ENCODE data around the gene GMEB2.
"Not testable (repeated sequence)": the region's sequence is repeated elsewhere in the genome, so short reads cannot be mapped to it uniquely, and the experiment has no call there.

The GMEB2 gene

GRCh38 chr20:63622096-63622495 is 4.8 kb downstream of the GMEB2 start:
- H3K4me1 Mint-ChIP-seq = peaks cover 27% of the 10 kb centered on the region
- ATAC-seq (ENCODE audit: low read depth) (no peak), DNase-seq (ENCODE audit: low spot score in 2 of 2) (no peak)
- H3K36me3 Mint-ChIP-seq = peaks cover 10% of the 10 kb centered on the region
- H3K4me3 Mint-ChIP-seq = no peak overlapping the region
- H3K9me3 Mint-ChIP-seq = no peaks in the 10 kb centered on the region
- no peaks in the 10 kb centered on the region for H3K27me3 Mint-ChIP-seq
- H3K27ac Mint-ChIP-seq = no peak overlapping the region

DNA sequence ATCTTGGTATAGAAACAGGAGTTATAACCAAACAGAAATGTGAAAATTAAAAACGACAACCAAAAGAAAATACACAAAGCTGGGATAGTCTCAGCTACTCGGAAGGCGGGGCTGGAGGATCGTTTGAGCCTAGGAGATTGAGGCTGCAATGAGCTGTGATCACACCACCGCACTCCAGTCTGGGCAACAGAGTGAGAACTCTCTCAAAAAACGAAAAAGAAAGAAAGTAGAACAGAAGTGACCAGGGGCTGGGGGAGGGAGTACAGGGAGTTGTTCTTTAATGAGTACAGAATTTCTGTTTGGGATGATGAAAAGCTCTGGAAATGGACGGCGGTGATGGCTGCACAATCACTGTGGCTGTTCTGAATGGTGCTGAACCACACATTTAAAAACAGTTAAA is 5.9 kb downstream of the GMEB2 start:
- Mint-ChIP-seq H3K27me3 (no peaks in the 10 kb centered on the region), H3K36me3 (peaks cover 12% of the 10 kb centered on the region), H3K27ac (peak overlapping the region; percentile 11), H3K4me3 (no peak overlapping the region), H3K4me1 (peaks cover 27% of the 10 kb centered on the region), H3K9me3 (no peaks in the 10 kb centered on the region)
- no peak for DNase-seq (ENCODE audit: low spot score in 2 of 2)
- ATAC-seq (ENCODE audit: low read depth) = no peak

GRCh38 chr20:63619505-63619904 is 7.4 kb downstream of the GMEB2 start:
- ATAC-seq (ENCODE audit: low read depth) (no peak), DNase-seq (ENCODE audit: low spot score in 2 of 2) (no peak)
- no peak overlapping the region for H3K4me3 Mint-ChIP-seq
- no peaks in the 10 kb centered on the region for H3K27me3 Mint-ChIP-seq
- H3K9me3 Mint-ChIP-seq = no peaks in the 10 kb centered on the region
- peaks cover 18% of the 10 kb centered on the region for H3K36me3 Mint-ChIP-seq
- H3K4me1 Mint-ChIP-seq = peaks cover 26% of the 10 kb centered on the region
- no peak overlapping the region for H3K27ac Mint-ChIP-seq

GRCh38 chr20:63619086-63619485 is 7.8 kb downstream of the GMEB2 start:
- Mint-ChIP-seq H3K27ac (no peak overlapping the region), H3K4me3 (no peak overlapping the region), H3K4me1 (peaks cover 24% of the 10 kb centered on the region), H3K9me3 (no peaks in the 10 kb centered on the region), H3K36me3 (peaks cover 18% of the 10 kb centered on the region), H3K27me3 (no peaks in the 10 kb centered on the region)
- no peak for ATAC-seq (ENCODE audit: low read depth)
- DNase-seq (ENCODE audit: low spot score in 2 of 2) = no peak

DNA sequence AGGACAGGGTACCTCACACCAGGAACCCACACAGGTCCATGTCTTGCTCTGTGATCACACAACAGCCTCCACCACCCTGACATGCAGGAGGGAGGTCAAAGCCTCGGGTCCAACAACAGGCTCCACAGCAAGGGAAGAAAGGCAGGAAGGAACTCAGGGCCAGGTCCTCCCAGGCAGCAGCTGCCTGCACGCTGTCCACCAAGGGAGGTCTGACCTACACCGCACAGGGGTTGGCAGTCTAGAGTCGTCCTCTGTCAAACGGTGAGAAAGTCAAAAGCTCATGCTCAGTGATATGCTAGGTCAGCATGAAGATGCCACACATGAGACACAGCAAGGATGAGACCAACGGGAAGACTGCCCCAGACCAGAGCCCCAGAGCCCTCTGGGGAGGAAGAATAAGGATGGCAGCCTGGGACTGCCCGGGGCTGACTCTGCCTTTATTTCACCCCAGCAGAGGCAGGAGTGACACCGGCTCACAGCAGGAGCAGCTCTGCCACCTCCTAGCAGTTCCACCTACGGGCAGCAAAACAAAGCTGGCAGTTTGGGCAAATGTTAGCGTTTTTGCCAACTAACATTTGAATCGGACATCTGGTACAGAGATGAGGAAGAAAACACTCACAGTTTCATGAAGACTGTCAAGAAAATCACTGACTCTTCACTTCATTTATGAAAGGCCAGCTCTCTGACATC is 8.5 kb downstream of the GMEB2 start:
- DNase-seq (ENCODE audit: low spot score in 2 of 2) (no peak), ATAC-seq (ENCODE audit: low read depth) (no peak)
- H3K27ac Mint-ChIP-seq = no peak overlapping the region
- peaks cover 26% of the 10 kb centered on the region for H3K4me1 Mint-ChIP-seq
- H3K9me3 Mint-ChIP-seq = no peaks in the 10 kb centered on the region
- no peak overlapping the region for H3K4me3 Mint-ChIP-seq
- H3K27me3 Mint-ChIP-seq = no peaks in the 10 kb centered on the region
- H3K36me3 Mint-ChIP-seq = peaks cover 20% of the 10 kb centered on the region

DNA sequence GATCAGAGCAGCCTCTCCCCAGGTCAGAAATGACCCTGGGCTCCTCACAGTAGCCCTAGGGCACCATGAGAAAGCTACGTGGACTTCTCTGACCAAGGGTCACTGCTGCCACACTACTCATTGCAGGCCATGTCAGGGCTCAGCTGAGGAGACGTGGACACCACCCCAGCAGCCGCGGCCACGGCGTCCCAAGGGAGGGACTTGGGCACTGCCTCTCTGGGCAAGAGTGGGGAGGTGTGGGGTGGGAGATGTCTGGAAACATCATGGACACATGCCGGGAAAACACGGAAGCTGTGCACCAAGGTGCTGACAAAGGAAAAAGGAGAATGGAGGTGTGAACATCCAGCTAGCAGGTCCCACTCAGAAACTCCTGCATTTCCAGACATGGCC is 9.0 kb downstream of the GMEB2 start:
- Mint-ChIP-seq H3K4me1 (peaks cover 26% of the 10 kb centered on the region), H3K4me3 (no peak overlapping the region), H3K27me3 (no peaks in the 10 kb centered on the region), H3K36me3 (peaks cover 18% of the 10 kb centered on the region), H3K27ac (no peak overlapping the region), H3K9me3 (no peaks in the 10 kb centered on the region)
- DNase-seq (ENCODE audit: low spot score in 2 of 2) (no peak), ATAC-seq (ENCODE audit: low read depth) (no peak)

- Mint-ChIP-seq H3K9me3 (no peaks in the 10 kb centered on the region), H3K4me3 (no peak overlapping the region), H3K36me3 (peaks cover 15% of the 10 kb centered on the region), H3K4me1 (peaks cover 20% of the 10 kb centered on the region), H3K27ac (no peak overlapping the region), H3K27me3 (no peaks in the 10 kb centered on the region)
- DNase-seq (ENCODE audit: low spot score in 2 of 2) (no peak), ATAC-seq (ENCODE audit: low read depth) (peak; percentile 27)
These were observed 9.6 kb downstream of the GMEB2 start for GRCh38 chr20:63617092-63617875.

DNA sequence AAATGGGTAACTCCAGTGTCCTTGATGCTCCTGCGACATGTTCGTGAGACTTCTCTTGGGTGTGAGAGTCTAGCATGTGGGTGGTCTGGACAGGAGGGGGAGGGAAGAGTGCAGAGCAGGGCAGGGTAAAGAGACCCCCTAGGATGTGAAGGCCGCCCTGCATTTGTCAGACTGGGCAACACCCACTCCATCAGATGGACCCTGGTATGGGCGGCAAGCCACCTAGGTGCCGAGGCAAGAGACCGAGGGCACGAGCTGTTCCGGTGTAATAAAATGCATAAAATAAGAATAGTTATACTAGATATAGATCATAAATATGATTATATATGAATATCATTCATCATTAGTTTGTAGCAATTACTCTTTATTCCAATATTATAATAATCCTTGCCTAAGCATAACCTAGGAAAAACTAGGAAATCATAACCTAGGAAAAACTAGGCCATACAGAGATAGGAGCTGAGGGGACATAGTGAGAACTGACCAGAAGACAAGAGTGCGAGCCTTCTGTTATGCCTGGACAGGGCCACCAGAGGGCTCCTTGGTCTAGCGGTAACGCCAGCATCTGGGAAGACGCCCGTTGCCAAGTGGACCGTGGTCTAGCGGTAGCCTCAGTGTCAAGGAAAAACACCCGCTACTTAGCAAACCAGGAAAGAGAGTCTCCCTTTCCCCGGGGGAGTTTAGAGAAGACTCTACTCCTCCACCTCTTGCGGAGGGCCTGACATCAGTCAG is 12.9 kb downstream of the GMEB2 start:
- not testable (repeated sequence) for DNase-seq (ENCODE audit: low spot score in 2 of 2); ATAC-seq (ENCODE audit: low read depth); H3K4me3 Mint-ChIP-seq; H3K9me3 Mint-ChIP-seq; H3K27me3 Mint-ChIP-seq; H3K27ac Mint-ChIP-seq
- peaks cover 15% of the 10 kb centered on the region for H3K36me3 Mint-ChIP-seq
- H3K4me1 Mint-ChIP-seq = peaks cover 13% of the 10 kb centered on the region

DNA sequence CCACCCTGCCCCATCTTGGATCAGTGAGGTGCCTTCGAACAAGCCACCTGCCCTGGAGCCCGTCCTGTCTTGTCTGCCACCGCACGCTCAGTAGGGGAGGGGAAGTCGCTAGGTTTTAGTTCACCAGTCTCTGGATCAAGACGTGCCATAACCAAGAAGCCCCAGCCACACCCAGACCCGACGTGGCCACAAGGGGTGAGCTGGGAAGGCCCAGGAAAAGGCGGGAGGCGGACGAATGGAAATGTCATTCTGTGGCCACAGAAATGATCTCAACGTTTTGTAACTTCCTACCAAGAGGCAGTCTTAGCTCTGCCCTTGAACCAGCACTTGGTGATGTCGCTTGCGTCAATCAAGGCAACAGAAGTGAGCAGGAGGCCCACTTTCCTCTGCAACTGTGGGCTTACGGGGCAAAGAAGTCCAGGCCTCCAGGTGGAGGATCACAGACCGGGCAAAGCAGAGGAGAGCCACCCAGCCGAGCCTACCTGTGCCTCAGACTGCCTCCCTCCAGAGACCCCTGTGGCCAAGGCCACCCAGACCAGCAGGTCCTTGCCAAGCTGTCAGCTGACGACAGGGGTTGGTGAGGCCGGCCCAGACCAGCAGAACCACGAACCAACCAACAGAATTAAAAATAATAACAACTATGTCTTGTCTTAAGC is 14.5 kb downstream of the GMEB2 start:
- H3K27me3 Mint-ChIP-seq = no peaks in the 10 kb centered on the region
- DNase-seq (ENCODE audit: low spot score in 2 of 2) (no peak), ATAC-seq (ENCODE audit: low read depth) (no peak)
- H3K27ac Mint-ChIP-seq = no peak overlapping the region
- H3K4me1 Mint-ChIP-seq = peaks cover 9% of the 10 kb centered on the region
- peaks cover 12% of the 10 kb centered on the region for H3K36me3 Mint-ChIP-seq
- H3K9me3 Mint-ChIP-seq = no peaks in the 10 kb centered on the region
- no peak overlapping the region for H3K4me3 Mint-ChIP-seq

DNA sequence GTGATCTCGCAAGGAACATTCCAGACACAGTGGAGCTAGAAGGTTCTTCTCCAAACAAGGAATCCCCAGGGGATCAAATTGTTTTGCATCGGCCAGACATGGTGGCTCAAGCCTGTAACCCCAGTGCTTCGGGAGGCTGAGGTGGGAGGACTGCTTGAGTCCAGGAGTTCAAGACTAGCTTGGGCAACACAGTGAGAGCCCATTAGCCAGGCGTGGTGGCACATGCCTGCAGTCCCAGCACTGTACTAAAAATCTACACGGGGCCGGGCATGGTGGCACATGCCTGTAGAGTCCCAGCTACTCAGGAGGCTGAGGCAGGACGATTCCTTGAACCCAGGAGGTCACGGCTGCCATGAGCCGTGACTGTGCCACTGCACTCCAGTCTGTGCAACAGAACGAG is 15.3 kb downstream of the GMEB2 start:
- Mint-ChIP-seq H3K27me3 (no peaks in the 10 kb centered on the region), H3K4me1 (peaks cover 11% of the 10 kb centered on the region), H3K9me3 (no peaks in the 10 kb centered on the region), H3K36me3 (peaks cover 10% of the 10 kb centered on the region), H3K4me3 (no peak overlapping the region), H3K27ac (no peak overlapping the region)
- ATAC-seq (ENCODE audit: low read depth) (no peak), DNase-seq (ENCODE audit: low spot score in 2 of 2) (no peak)

- peaks cover 7% of the 10 kb centered on the region for H3K36me3 Mint-ChIP-seq
- DNase-seq (ENCODE audit: low spot score in 2 of 2) (no peak), ATAC-seq (ENCODE audit: low read depth) (no peak)
- H3K4me3 Mint-ChIP-seq = no peak overlapping the region
- H3K27ac Mint-ChIP-seq = no peak overlapping the region
- peaks cover 12% of the 10 kb centered on the region for H3K4me1 Mint-ChIP-seq
- no peaks in the 10 kb centered on the region for H3K27me3 Mint-ChIP-seq
- no peaks in the 10 kb centered on the region for H3K9me3 Mint-ChIP-seq
These were observed 16.1 kb downstream of the GMEB2 start for GRCh38 chr20:63610581-63611435.

GRCh38 chr20:63606686-63607085 is 20.2 kb downstream of the GMEB2 start:
- no peak for ATAC-seq (ENCODE audit: low read depth)

GRCh38 chr20:63602321-63602720 is 24.6 kb downstream of the GMEB2 start:
- Mint-ChIP-seq H3K4me3 (no peak overlapping the region), H3K9me3 (no peaks in the 10 kb centered on the region), H3K36me3 (peaks cover 20% of the 10 kb centered on the region), H3K27me3 (no peaks in the 10 kb centered on the region), H3K27ac (no peak overlapping the region), H3K4me1 (peaks cover 12% of the 10 kb centered on the region)
- ATAC-seq (ENCODE audit: low read depth) (peak; percentile 64), DNase-seq (ENCODE audit: low spot score in 2 of 2) (no peak)

More at GRCh38 chr20:63606686-63607085, 20.2 kb downstream of the GMEB2 start:
- no peak overlapping the region for H3K27ac Mint-ChIP-seq
- DNase-seq (ENCODE audit: low spot score in 2 of 2) = no peak
- H3K9me3 Mint-ChIP-seq = no peaks in the 10 kb centered on the region
- peaks cover 12% of the 10 kb centered on the region for H3K4me1 Mint-ChIP-seq
- no peaks in the 10 kb centered on the region for H3K27me3 Mint-ChIP-seq
- peaks cover 12% of the 10 kb centered on the region for H3K36me3 Mint-ChIP-seq
- H3K4me3 Mint-ChIP-seq = no peak overlapping the region
